ENCODE results near the gene RAB3A.

RAB3A gene

GRCh38 chr19:18179957-18180356 lies 23.9 kb downstream of the RAB3A start:
- Histone ChIP-seq H3K27ac (ENCODE audit: extremely low read depth, low read depth, low read length) (no peak overlapping the region), H3K4me3 (ENCODE audit: low read depth, low read length) (no peak overlapping the region), H3K4me1 (ENCODE audit: control insufficient read depth, insufficient read depth, low read length) (no peaks in the 10 kb centered on the region), H3K36me3 (ENCODE audit: control insufficient read depth in 2 of 2, insufficient read depth in 1 of 2, low read length in 2 of 2) (peaks cover 0 to 7% of the 10 kb centered on the region in 2 experiments; a peak in 1 of 3 replicates), H3K9me3 (ENCODE audit: control insufficient read depth, insufficient read depth, low read depth, low read length) (no peaks in the 10 kb centered on the region)
- ChIA-PET CTCF (interaction anchor here (0.6 kb wide), 1 partner anchor 46 kb away, joined by 5 read pairs; no protein-coding TSS in a partner anchor), POLR2A (interaction anchor here (1.1 kb wide), 1 partner anchor 13 kb away, joined by 4 read pairs; the partner anchor contains the start of gene MPV17L2)
- TF ChIP-seq GLI4 (tag by site-specific recombination; IDR thresholded peaks at IDR 0.05): no peak
- TF ChIP-seq ZNF121 (tag by site-specific recombination; IDR thresholded peaks at IDR 0.05): 0 out of 2 replicates have a peak, but pooled peaks have one; percentile 20

- Histone ChIP-seq H3K36me3 (ENCODE audit: control insufficient read depth in 2 of 2, insufficient read depth in 1 of 2, low read length in 2 of 2) (peaks cover 0 to 10% of the 10 kb centered on the region in 2 experiments; a peak in 1 of 3 replicates), H3K9me3 (ENCODE audit: control insufficient read depth, insufficient read depth, low read depth, low read length) (no peaks in the 10 kb centered on the region), H3K4me1 (ENCODE audit: control insufficient read depth, insufficient read depth, low read length) (no peaks in the 10 kb centered on the region), H3K27ac (ENCODE audit: extremely low read depth, low read depth, low read length) (no peak overlapping the region), H3K4me3 (ENCODE audit: low read depth, low read length) (no peak overlapping the region)
- POLR2A ChIA-PET: interaction anchor here (0.6 to 0.7 kb wide), 2 partner anchors 55 to 409 kb away, joined by 3 to 9 read pairs; no protein-coding TSS in a partner anchor
- CTCF ChIA-PET: interaction anchor here (0.5 to 1.3 kb wide), 6 partner anchors 12 to 244 kb away, joined by 3 to 5 read pairs (median 4); partner anchors contain the start of gene CCDC124
- TF ChIP-seq OVOL3 (tag by site-specific recombination; IDR thresholded peaks at IDR 0.05) (no peak), ZNF146 (tag by site-specific recombination; IDR thresholded peaks at IDR 0.05) (no peak), ZNF707 (tag by site-specific recombination; IDR thresholded peaks at IDR 0.05) (no peak), ZNF664 (tag by site-specific recombination; IDR thresholded peaks at IDR 0.05) (peak; percentile 69), PBX3 (CRISPR knock-in tag; IDR thresholded peaks at IDR 0.05) (no peak), ZNF670 (tag by site-specific recombination; IDR thresholded peaks at IDR 0.05; ENCODE audit: low read depth) (no peak), ZNF324 (tag by site-specific recombination; IDR thresholded peaks at IDR 0.05) (no peak), ZFHX2 (tag by site-specific recombination; conservative IDR thresholded peaks at IDR 0.05) (peak; percentile 36)
These were observed 27.2 kb downstream of the RAB3A start for GRCh38 chr19:18176367-18177310.

GRCh38 chr19:18174983-18175382 lies 28.9 kb downstream of the RAB3A start:
- peaks cover 0 to 14% of the 10 kb centered on the region in 2 experiments; a peak in 2 of 3 replicates for H3K36me3 ChIP-seq (ENCODE audit: control insufficient read depth in 2 of 2, insufficient read depth in 1 of 2, low read length in 2 of 2)
- no peaks in the 10 kb centered on the region for H3K4me1 ChIP-seq (ENCODE audit: control insufficient read depth, insufficient read depth, low read length)
- no peak overlapping the region for H3K4me3 ChIP-seq (ENCODE audit: low read depth, low read length)
- no peaks in the 10 kb centered on the region for H3K9me3 ChIP-seq (ENCODE audit: control insufficient read depth, insufficient read depth, low read depth, low read length)
- no peak overlapping the region for H3K27ac ChIP-seq (ENCODE audit: extremely low read depth, low read depth, low read length)
- ChIA-PET POLR2A (no interaction called here), CTCF (interaction anchor here (0.6 to 1.5 kb wide), 3 partner anchors 14 to 159 kb away, joined by 3 to 6 read pairs (median 3); no protein-coding TSS in a partner anchor)
- TF ChIP-seq BCL11B (tag by site-specific recombination; IDR thresholded peaks at IDR 0.05; ENCODE audit: low read depth): no peak
- no peak for TF ChIP-seq REST (tag by site-specific recombination; IDR thresholded peaks at IDR 0.05)
- no peak for TF ChIP-seq ZNF830 (tag by site-specific recombination; IDR thresholded peaks at IDR 0.05; ENCODE audit: low read depth)
- TF ChIP-seq ZNF776 (tag by site-specific recombination; IDR thresholded peaks at IDR 0.05; ENCODE audit: borderline replicate concordance): no peak
- TF ChIP-seq MEIS1 (CRISPR knock-in tag; IDR thresholded peaks at IDR 0.05; ENCODE audit: borderline replicate concordance): no peak
- no peak for TF ChIP-seq SETDB1 (IDR thresholded peaks at IDR 0.05; ENCODE audit: insufficient read length, low read length)
- TF ChIP-seq ZNF146 (tag by site-specific recombination; IDR thresholded peaks at IDR 0.05): no peak
- no peak for TF ChIP-seq BCL11A (tag by site-specific recombination; IDR thresholded peaks at IDR 0.05; ENCODE audit: low read depth)
- no peak for TF ChIP-seq ZNF184 (tag by site-specific recombination; IDR thresholded peaks at IDR 0.05)
- no peak for TF ChIP-seq MYNN (tag by site-specific recombination; IDR thresholded peaks at IDR 0.05; ENCODE audit: borderline replicate concordance)
- TF ChIP-seq KLF17 (tag by site-specific recombination; IDR thresholded peaks at IDR 0.05): no peak
- no peak for TF ChIP-seq ZNF223 (tag by site-specific recombination; IDR thresholded peaks at IDR 0.05)
- TF ChIP-seq PRDM6 (tag by site-specific recombination; IDR thresholded peaks at IDR 0.05): no peak
- TF ChIP-seq ZNF76 (tag by site-specific recombination; IDR thresholded peaks at IDR 0.05; ENCODE audit: borderline replicate concordance, low read depth): no peak

All from HEK293 (cell line).